ENCODE data around the gene ACIN1.
"Not testable (repeated sequence)": the region's sequence is repeated elsewhere in the genome, so short reads cannot be mapped to it uniquely, and the experiment has no call there.

The ACIN1 gene

DNA sequence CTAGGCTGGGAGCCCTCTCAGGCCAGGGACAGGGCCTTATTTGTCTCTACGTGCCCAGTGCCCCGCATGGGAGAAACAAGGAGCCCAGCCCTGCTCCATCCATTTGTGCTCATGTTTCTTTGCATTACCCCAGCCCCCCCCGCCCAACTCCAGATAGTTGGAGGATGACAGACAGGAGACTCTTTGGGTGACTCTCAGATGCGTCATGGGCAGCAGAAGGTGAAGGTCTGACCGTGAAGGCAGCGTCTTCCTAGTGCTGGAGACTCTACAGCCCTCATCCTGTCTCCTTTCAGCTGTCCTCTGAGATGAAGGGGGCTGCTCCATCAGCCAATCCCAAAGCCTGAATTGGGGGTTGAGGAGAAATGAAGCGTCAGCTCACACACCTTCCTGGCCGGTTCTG, 53.2 kb downstream of the ACIN1 start:
- no peak for DNase-seq (ENCODE audit: low spot score)

DNA sequence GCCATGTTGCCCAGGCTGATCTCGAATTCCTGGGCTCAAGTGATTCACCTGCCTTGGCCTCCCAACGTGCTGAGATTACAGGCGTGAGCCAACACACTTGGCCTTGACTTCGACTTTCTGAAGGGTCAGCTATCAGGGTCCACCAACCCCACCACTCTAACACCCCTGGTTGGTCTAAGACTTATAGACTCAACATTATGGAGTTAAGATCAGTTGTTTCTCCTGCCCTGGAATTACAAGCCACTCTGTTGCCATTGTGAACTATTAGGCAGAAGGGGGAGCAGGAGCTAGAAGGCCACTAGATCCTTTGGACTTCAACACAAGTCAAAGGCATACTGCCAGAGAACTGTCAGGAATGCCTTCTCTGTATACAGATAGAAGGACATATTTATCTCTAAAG, 54.8 kb downstream of the ACIN1 start:
- DNase-seq (ENCODE audit: low spot score): no peak

DNA sequence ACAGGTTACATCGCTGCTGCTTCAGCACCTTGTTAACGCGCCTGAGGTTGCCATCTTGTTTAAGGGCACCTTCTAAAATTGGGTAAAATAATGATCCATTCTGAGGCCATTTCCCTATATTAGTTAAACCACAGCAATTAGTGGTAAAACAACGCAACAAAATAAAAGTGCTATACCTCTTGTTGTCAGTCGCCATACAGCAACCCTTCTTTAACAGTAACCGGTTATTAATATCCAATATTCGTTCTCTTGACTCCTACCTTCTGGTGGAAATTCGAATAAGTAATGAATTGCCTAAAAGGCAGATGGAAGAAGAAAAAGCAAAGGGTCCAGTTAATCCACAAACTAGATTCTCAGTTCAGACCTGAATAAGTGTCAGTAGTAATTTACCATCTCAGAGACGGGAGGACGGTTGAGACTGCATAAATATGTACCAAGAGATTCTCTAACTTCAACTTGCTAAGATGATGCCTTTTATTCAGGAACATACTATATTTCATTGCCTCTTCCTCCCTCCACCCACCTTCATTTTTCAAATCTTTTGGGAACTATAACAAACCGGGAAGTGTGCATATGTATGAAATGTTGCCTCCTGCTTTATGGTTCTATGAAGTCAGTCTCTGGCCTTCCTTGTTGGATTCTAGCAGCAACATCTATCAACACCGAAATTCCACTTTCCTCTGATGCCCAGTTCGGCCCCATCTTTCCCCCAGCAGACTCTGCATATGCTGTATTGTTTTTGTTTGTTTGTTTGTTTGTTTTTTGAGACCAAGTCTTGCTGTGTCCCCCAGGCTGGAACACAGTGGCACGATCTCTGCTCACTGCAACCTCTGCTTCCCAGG, 59.4 kb downstream of the ACIN1 start:
- no peak for DNase-seq (ENCODE audit: low spot score)

DNA sequence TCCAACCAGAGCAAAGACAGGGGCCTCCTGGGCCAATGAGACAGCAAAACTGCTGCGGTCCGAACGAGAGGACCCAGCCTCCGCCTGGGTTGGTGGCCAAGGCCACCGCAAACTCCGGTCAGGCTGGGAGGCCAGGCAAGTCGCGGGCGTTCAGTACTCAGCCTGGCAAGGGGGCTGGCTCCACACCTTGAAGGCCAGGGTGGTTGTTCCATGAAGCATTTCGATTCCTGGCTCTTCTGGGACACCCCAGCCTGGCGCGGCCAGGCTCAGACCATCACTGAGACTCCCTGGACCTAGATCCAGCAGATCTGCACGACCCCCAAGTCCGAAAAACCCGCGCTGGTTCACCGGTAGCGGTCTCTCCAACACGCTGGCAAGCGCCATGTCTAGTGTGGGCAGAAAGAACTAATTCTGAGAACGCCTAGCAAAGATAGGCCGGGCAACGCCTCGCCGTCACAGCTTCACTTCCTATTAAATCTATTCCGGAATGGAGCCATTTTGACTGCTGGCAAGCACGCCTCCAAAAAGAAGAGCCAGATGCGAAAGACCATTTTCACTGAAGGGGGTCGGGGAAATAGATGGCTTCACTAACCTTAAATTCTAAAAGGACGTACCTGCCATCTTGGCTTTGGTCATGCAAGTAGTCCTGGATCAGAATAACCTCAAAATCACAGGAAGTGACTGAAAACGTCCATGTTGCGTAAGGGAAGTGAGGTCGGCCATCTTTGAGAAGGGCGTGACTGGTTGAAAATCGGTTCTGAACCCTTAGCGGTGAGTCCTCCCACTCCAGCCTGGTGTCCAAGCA, 60.2 kb downstream of the ACIN1 start, which contains the start of gene PSMB5:
Gene PSMB5 (minus strand): TSS at position 403 of the 805 bp plus-strand sequence. CDS start 19 bp downstream, at position 384.
- DNase-seq (ENCODE audit: low spot score): peak; percentile 96

DNA sequence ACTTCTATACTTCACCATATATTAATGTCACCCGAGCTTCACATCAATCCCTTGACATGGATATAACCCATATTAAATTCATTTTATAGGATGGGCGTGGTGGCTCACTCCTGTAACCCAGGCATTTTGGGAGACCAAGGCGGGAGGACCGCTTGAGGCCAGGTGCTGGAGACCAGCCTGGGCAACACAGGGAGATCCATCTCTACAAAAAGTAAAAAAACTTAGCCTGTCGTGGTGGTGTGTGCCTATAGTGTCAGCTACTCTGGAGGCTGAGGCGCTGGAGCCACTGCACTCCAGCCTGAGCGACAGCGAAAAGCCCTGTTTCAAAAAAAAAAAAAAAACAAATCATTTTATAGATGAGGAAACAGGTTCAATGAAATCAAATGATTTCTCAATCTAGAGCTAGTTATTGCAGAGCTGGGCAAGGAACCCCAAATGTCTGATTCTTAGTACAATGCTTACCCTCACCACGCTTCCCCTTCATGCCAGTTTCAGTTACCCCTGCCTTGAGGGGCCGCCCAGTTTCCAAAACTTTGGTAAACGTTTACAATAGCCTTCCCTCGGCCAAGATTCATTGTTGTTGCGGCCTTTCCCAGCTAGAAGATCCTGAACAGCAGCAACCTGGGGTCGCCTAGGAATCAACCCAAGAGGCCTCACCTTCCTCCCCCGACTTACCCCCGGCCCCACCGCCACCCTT, 61.0 kb downstream of the ACIN1 start:
- no peak for DNase-seq (ENCODE audit: low spot score)

DNA sequence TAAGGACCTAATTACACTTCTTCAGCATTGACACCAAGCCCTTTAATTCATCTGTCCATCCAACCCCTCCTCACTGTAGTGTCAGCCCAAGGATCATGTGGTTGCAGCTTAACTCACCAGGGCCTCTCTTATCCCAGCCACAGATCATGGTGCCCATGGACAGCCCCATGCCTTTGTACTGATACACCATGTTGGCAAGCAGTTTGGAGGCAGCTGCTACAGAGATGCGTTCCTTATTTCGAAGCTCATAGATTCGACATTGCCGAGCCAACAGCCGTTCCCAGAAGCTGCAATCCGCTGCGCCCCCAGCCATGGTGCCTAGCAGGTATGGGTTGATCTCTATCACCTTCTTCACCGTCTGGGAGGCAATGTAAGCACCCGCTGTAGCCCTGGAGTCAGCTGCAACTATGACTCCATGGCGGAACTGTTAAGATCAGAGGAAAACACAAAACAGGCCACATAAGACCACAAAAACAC, 61.6 kb downstream of the ACIN1 start:
- DNase-seq (ENCODE audit: low spot score): no peak

DNA sequence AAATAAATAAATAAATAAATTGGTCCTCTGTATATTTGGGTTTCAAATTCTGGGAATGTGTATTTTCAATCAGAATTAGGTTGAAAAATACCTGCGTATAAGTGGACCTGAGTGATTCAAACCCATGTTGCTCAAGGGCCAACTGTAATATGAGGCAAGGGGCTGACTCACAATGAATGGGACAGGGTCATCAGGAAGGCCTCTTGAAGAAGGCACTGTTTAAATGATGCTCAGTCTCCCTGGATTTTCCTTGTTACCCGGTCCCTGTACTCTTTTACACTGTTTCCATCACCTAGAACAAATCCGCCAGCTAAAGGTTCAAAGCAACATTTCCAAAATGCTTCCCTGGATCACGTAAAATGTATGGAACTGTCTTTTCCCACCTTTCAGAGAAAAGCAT, 64.0 kb downstream of the ACIN1 start:
- DNase-seq (ENCODE audit: low spot score): no peak

DNA sequence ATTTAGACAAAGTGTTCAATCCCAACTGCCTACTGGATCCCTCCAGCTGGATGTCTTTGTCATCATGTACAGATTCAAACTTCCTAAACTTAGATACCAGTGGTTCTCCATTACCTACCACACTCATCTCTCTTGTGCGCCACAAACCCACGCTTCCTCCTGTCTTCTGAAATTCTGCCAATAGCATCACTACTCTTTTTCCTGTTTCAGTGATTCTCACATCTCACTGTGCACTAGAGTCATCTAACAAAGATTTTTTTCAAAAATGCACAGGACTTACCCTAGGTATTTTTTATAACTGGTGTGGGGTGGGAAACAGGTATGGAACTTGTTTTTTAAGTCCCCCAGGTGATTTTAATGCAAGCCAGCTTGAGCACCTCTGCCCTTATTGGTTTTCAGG, 66.1 kb downstream of the ACIN1 start:
- DNase-seq (ENCODE audit: low spot score): no peak

DNA sequence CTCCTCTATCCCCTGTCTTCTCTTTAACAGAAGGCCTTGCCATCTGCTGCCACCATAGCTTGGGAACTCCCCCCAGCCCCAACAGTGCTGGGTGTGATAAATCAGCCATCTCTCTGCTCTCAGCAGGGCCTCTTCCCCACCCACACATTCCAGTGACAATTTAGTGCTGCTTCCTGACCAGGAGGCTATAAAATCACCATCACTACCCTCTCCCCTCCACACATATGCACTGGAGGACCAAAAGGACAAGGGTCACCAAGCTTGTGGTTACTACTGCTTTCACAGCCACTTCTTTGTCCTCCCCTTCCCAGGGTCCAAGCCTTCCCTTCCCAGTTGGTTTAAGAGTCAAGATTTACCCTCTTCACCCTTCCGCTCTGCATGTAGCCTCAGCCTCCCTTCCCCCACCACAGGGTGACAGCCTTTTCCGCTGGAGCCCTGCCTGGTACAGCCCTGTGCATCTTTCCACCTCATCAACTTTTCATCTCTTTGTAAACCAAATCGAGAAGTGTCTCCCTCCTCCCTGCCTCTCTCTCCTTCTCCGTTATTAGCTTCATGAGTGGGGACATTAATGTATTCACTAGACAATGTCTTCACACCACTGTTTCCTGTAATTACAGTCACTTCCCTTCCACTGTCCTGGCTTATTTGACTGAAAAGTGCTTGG, 69.7 kb downstream of the ACIN1 start:
- no peak for DNase-seq (ENCODE audit: low spot score)

DNA sequence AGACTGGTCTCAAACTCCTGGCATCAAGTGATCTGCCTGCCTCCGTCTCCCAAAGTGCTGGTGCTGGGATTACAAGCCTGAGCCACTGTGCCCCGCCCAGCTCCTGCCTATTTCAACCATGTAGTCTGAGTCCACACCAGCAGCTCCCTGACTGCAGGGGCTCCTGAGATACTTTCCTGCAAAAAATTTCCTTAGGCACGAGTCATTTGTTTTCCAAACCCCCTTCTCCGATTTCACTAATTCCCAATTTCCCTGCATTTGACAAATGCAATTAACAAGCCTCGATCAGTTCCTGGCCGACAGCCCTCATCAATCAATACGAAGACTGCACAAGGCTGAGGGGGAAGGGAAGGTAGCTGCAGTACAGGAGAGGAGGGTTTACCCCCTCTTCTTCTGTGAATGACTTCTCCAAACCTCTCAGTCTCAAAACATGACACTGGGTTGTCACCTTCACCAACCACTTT, 70.3 kb downstream of the ACIN1 start:
- DNase-seq (ENCODE audit: low spot score): no peak

DNA sequence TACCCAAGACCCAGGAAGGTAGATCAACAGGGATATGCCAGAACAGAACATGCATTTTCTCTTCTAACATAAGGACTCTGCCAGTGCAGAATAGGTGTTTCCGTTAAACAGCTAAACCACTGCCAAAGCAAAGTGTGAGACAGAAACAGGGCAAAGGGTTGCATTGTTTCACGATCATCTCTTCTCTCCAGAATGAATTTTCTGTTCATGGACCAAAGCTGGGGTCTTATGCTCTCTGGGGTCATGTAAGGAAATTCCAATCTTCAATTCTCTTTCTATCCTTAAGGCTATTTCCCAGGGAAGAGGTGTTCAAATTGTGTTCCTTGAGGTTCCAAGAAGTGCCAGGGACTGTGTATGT, 71.2 kb downstream of the ACIN1 start:
- no peak for DNase-seq (ENCODE audit: low spot score)

DNA sequence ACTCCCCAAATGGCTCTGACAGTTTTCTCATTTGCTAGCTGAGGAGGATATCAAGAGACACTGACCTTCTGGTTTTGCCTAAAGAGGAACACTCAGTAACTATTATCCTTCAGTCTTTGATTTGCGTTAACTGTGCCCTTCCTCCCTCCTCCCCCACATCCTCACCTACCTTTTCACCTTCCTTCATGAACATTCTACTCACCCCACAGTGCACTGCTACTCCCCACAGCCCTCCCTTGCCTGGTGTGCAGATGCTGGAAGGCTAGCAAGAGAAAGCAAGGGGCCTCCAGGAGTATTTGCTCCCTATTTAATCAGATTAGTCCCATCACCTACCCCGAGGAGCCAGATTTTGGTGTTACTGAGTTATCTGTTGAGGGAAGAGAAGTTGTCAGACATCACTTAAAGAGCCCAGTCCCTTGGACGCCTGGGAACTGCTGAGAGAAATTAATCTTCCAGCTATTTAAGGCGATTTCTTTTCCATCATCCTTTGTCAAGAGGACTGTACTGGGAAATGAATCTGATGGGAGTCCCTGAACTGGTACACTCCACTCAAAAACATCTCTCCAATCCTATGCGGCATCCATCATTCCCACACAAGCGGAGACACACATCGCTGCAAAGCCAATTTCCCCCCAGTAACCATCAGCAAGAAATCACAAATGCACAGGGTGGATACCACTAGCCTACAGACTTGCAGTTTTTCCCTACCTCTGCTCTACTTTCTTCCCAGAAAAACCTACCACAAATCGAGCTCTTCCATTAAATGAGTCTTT, 71.7 kb downstream of the ACIN1 start:
- no peak for DNase-seq (ENCODE audit: low spot score)

DNA sequence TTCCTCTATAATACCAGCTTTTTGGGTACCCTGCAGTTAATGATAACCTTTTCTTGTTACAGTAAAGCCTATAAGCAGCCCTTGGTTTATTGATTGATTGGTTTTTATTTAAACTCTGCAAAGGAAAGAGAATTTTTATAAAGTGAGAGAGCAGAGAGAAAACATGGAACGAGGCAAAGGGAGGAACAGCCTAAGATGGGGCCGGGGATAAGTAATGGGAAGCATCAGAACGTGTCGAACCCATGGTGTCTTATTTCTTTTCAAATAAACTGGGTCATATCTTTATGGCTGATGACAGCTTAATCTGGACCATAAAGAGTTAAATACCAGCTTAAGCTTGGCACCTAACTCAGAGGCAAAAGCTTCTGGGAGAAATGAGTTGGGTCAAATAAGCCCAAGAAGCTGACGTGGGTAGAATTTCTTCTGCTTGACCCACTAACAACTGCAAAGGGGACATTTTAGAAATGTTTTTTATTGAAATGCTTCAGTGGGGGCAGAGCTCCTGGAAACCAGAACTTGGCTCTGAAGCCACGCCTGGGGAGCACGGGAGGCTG, 73.0 kb downstream of the ACIN1 start:
- DNase-seq (ENCODE audit: low spot score): no peak

DNA sequence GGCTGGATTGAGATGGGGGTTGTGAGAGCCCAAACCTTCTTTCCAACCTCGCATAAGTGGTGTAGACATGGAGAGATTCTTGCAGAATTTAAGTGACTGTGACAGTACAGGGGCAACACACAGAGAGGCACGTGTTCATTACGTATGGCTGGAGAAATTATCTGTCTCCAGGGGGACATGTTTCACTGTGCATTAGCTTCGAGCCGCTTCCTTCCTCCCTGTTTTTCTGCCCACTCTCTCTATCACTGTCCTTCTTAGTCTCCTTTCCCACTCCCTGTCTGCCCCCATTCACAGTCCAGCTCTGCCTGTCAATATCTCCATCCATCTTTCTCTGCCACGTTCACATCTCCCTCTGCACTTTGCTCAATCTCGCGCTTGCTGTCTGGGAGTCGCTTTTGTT, 73.5 kb downstream of the ACIN1 start:
- DNase-seq (ENCODE audit: low spot score): no peak

DNA sequence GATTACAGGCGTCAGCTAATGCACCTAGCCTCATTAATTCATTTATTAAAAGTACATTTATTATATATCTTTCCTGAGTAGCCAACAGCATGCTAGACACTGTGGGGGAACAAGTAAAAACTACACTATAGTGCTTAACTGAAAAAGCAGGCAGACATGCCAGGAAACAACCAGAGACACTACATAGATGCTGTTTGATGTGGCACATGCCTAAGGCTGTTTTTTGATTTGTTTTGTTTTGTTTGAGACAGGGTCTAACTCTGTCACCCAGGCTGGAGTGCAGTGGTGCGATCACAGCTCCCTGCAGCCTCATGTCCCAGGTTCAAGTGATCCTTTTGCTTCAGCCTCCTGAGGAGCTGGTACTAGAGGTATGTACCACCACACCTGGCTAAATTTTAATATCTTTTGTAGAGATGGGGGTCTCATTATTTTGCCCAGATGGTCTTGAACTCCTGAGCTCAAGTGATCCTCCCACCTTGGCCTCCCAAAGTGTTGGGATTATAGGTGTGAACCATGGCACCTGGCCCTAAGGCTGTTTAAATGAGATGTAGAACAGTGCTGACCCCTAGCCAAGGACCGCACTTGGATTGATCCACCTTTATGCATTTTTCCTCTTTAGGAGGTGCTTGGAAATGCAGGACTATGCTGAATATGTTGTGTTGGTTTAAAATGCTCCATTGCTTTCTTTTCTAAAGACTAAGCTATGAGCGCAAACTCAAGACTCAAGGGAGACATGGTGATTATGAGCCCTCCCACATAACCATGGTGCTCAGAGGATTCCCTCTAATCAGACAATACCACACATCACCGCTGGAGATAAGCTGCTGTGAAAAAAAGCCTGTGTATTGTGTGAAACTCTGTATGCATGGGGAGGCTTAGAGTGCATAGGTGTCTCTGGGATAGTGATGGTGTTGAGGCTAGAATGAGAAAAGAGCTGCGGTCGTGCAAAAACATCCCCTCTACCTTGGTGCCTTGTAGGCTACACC, 74.5 kb downstream of the ACIN1 start:
- no peak for DNase-seq (ENCODE audit: low spot score)

DNA sequence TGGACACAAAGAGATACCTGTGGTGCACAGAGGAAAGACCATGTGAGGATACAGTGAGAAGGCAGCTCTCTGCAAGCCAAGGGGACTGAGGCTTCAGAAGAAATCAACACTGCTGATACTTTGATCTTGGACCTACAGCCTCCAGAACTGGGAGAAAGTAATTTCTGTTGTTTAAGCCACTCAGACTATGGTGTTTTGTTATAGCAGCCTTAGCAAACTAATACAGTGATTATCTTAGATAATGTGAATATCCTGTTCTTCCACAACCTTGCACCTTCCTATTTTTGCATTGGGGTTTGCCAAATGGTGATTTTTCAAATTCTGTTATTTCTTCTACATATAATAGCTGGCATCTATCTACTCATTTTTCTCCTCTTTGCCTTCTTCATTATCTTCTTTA, 76.8 kb downstream of the ACIN1 start:
- DNase-seq (ENCODE audit: low spot score): no peak

DNA sequence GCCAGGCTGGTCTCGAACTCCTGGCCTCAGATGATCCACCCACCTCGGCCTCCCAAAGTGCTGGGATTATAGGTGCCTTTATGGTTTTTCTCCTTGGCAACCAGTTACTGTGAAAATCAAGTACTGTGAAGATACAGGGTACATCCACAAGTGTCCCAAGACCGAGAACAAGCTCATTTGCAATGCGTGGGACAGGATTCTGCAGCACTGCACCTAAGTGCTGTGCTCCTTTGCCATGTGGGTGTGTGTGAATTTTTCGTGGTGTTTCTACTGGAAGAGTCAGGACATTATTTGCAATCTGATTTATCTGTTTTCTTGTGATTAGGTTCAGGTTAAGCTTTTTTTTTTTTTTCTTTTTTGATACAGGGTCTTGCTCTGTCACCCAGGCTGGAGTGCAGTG, 77.8 kb downstream of the ACIN1 start:
- DNase-seq (ENCODE audit: low spot score): no peak

DNA sequence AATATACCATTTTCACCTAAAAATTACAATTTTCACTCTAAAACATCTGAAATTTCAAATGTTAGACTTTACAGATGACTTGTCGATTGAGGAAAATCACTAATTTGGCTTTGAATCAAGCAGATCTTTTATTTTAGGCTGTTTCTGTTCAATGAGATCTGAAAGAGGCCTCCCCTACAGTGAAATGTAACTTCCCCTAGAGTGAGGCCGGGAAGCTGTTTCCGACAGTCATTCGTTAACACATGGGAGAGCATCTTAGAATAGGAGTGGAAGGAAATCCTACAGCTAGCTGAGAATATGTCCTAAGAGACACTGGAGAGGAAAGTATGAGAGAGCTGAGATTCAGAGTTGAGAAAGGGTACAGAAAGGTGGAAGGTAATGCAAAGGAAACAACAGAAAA, 79.3 kb downstream of the ACIN1 start:
- DNase-seq (ENCODE audit: low spot score): no peak

DNA sequence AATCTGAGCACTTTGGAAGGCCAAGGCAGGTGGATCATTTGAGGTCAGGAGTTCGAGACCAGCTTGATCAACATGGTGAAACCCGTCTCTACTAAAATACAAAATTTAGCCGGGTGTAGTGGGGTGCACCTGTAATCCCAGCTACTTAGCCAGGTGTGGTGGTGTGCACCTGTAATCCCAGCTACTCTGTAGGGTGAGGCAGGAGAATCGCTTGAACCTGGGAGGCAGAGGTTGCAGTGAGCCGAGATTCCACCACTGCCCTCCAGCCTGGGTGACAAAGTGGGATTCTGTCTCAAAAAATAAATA, 81.2 kb downstream of the ACIN1 start:
- not testable (repeated sequence) for DNase-seq (ENCODE audit: low spot score)

All from HuH-7.5 (cell line).